ENCODE data around the gene ADD2.

The ADD2 gene

DNA sequence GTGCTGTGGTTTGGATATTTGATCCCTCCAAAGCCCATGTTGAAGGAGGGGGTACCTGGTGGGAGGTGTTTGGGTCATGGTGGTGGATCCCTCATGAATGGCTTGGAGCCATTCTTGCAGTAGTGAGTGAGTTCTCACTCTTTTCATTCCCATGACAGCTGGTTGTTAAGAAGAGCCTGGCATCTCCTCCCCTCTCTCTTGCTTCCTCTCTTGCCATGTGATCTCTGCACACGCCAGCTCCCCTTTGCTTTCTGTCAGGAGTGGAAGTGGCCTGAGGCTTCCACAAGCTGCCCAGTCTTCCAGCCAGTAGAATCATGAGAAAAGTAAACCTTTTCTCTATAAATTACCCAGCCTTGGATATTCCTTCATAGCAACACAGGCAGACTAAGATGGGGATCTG, 8.6 kb downstream of the ADD2 start:
- Histone ChIP-seq H3K27ac (no peak overlapping the region), H3K4me3 (ENCODE audit: low read depth, low read length) (no peak overlapping the region), H3K36me3 (peaks cover 2% of the 10 kb centered on the region; the same call in 1 of the 2 replicates), H3K27me3 (ENCODE audit: insufficient read depth, low read depth, severe bottlenecking) (no peaks in the 10 kb centered on the region), H3K9me3 (ENCODE audit: severe bottlenecking) (no peaks in the 10 kb centered on the region)
- no peak for TF ChIP-seq CTCF (IDR thresholded peaks at IDR 0.05; ENCODE audit: low read depth, low read length)
- no peak for DNase-seq

- H3K36me3 ChIP-seq, result peaks cover 2% of the 10 kb centered on the region; the same call in 1 of the 2 replicates
- no peak overlapping the region for H3K4me3 ChIP-seq (ENCODE audit: low read depth, low read length)
- TF ChIP-seq CTCF (IDR thresholded peaks at IDR 0.05; ENCODE audit: low read depth, low read length), result no peak
- no peaks in the 10 kb centered on the region for H3K27me3 ChIP-seq (ENCODE audit: insufficient read depth, low read depth, severe bottlenecking)
- H3K27ac ChIP-seq, result no peak overlapping the region
- H3K9me3 ChIP-seq (ENCODE audit: severe bottlenecking), result no peaks in the 10 kb centered on the region
- no peak for DNase-seq
Observed at GRCh38 chr2:70757966-70758365, 10.0 kb downstream of the ADD2 start.

- Histone ChIP-seq H3K36me3 (peaks cover 2% of the 10 kb centered on the region; the same call in 1 of the 2 replicates), H3K9me3 (ENCODE audit: severe bottlenecking) (no peaks in the 10 kb centered on the region), H3K4me3 (ENCODE audit: low read depth, low read length) (no peak overlapping the region), H3K27me3 (ENCODE audit: insufficient read depth, low read depth, severe bottlenecking) (no peaks in the 10 kb centered on the region), H3K27ac (no peak overlapping the region)
- DNase-seq, result no peak
- TF ChIP-seq CTCF (IDR thresholded peaks at IDR 0.05; ENCODE audit: low read depth, low read length), result no peak
Observed at GRCh38 chr2:70757360-70757759, 10.6 kb downstream of the ADD2 start.

GRCh38 chr2:70756128-70756527, 11.9 kb downstream of the ADD2 start:
- no peak for TF ChIP-seq CTCF (IDR thresholded peaks at IDR 0.05; ENCODE audit: low read depth, low read length)
- DNase-seq, result no peak
- no peak overlapping the region for H3K27ac ChIP-seq
- no peak overlapping the region for H3K4me3 ChIP-seq (ENCODE audit: low read depth, low read length)
- no peaks in the 10 kb centered on the region for H3K27me3 ChIP-seq (ENCODE audit: insufficient read depth, low read depth, severe bottlenecking)
- no peaks in the 10 kb centered on the region for H3K9me3 ChIP-seq (ENCODE audit: severe bottlenecking)
- peaks cover 2% of the 10 kb centered on the region; the same call in 1 of the 2 replicates for H3K36me3 ChIP-seq

DNA sequence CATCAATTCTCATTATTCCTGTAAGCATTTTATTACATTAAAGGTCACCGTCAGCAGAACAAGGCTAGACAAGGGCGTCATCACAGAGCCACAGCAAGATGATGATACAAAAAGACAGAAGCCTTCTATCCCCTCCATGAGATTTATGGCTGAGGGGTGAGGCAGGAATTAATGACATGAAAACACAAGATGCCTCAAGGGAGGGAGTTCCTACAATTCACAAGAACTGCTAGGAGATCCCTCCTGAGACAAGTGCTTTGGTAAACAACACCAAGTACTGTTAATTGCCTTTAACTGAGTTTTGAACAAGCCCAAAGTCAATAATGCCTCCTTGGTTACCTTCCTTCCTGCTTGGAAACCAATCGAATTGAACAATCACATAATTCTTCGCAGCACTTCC, 14.1 kb downstream of the ADD2 start:
- H3K36me3 ChIP-seq, result peaks cover 7% of the 10 kb centered on the region; the same call in 1 of the 2 replicates
- TF ChIP-seq CTCF (IDR thresholded peaks at IDR 0.05; ENCODE audit: low read depth, low read length), result no peak
- no peaks in the 10 kb centered on the region for H3K27me3 ChIP-seq (ENCODE audit: insufficient read depth, low read depth, severe bottlenecking)
- no peaks in the 10 kb centered on the region for H3K9me3 ChIP-seq (ENCODE audit: severe bottlenecking)
- no peak overlapping the region for H3K27ac ChIP-seq
- H3K4me3 ChIP-seq (ENCODE audit: low read depth, low read length), result no peak overlapping the region
- no peak for DNase-seq

- Histone ChIP-seq H3K4me3 (ENCODE audit: low read depth, low read length) (no peak overlapping the region), H3K36me3 (peaks cover 7% of the 10 kb centered on the region; the same call in 1 of the 2 replicates), H3K27ac (no peak overlapping the region), H3K27me3 (ENCODE audit: insufficient read depth, low read depth, severe bottlenecking) (no peaks in the 10 kb centered on the region), H3K9me3 (ENCODE audit: severe bottlenecking) (no peaks in the 10 kb centered on the region)
- no peak for TF ChIP-seq CTCF (IDR thresholded peaks at IDR 0.05; ENCODE audit: low read depth, low read length)
- DNase-seq, result no peak
Observed at GRCh38 chr2:70753031-70753430, 15.0 kb downstream of the ADD2 start.

All from WERI-Rb-1 (cell line).